Smooth muscle cell (in vitro differentiated cells): Measurements from ENCODE around the gene TNC. TPM values are rescaled to one million over a fixed set of nuclear protein-coding genes. Genes with fewer than 3 reads are reported as not detected.

Source experiments
- DNase-seq: peaks from one replicate; lab custom pipeline; 2025; ENCODE audit not compliant: unreplicated experiment; lab: John Stamatoyannopoulos, UW
- H2AFZ ChIP-seq: fragments of 200-600 bp; sonication (generic); 2 replicates; pipeline ENCODE4 v1.6.0; 2016; ENCODE audit warnings: antibody characterized with exemption, low read depth, mild to moderate bottlenecking
- H3F3A ChIP-seq: fragments of 200-600 bp; sonication (generic); 2 replicates; pipeline ENCODE4 v1.6.0; 2017; ENCODE audit warnings: antibody characterized with exemption, low read depth
- H3K27ac ChIP-seq: fragments of 200-600 bp; sonication (generic); 2 replicates; pipeline ENCODE4 v1.5.1; 2016; ENCODE audit warnings: low read depth, mild to moderate bottlenecking
- H3K27me3 ChIP-seq: fragments of 200-600 bp; sonication (generic); 2 replicates; pipeline ENCODE4 v1.6.1; 2016; ENCODE audit warnings: low read depth, mild to moderate bottlenecking
- H3K36me3 ChIP-seq: fragments of 200-600 bp; sonication (generic); 2 replicates; pipeline ENCODE4 v1.5.1; 2016; ENCODE audit warnings: low read depth
- H3K4me1 ChIP-seq: fragments of 200-600 bp; sonication (generic); 2 replicates; pipeline ENCODE4 v1.5.1; 2016; ENCODE audit warnings: low read depth
- H3K4me2 ChIP-seq: fragments of 200-600 bp; sonication (generic); 2 replicates; pipeline ENCODE4 v1.6.0; 2016; ENCODE audit warnings: mild to moderate bottlenecking
- H3K4me3 ChIP-seq: fragments of 200-600 bp; sonication (generic); 2 replicates; pipeline ENCODE4 v1.5.1; 2016; ENCODE audit warnings: mild to moderate bottlenecking
- H3K79me2 ChIP-seq: fragments of 200-600 bp; sonication (generic); 2 replicates; pipeline ENCODE4 v1.6.0; 2016; ENCODE audit warnings: low read depth, mild to moderate bottlenecking
- H3K9ac ChIP-seq: fragments of 200-600 bp; sonication (generic); 2 replicates; pipeline ENCODE4 v1.6.0; 2016; ENCODE audit warnings: low read depth
- H3K9me3 ChIP-seq: fragments of 200-600 bp; sonication (generic); replicated peaks from 2 replicates; pipeline ENCODE4 v1.5.1; 2016; ENCODE audit warnings: low read depth
- H4K20me1 ChIP-seq: fragments of 200-600 bp; sonication (generic); 2 replicates; pipeline ENCODE4 v1.6.0; 2016; ENCODE audit warnings: low read depth
- WGBS: methylation state at CpG from one replicate; pipeline ENCODE4 v1.1.7; 2016; ENCODE audit warnings: low lambda C conversion rate; 5-methylcytosine and 5-hydroxymethylcytosine counted together
- polyA plus RNA-seq: library from polyadenylated mRNA; unstranded; fragments of >200 nt; fragmentation: Nextera tagmentation; extraction: Ambion mirVana; gene quantifications from 2 replicates; pipeline ENCODE4 v1.2.1, GENCODE V29; 2016
- total RNA-seq: library from RNA; depleted of rRNA; stranded (reverse); fragments of >200 nt; gene quantifications from 2 replicates; pipeline ENCODE4 v1.2.3, GENCODE V29; 2014
- TF ChIP-seq, protein P1 (sequence below): fragments of 200-600 bp; sonication (generic); IDR thresholded peaks from 2 replicates; pipeline ENCODE4 v1.5.1; 2017; ENCODE audit warnings: borderline replicate concordance, mild to moderate bottlenecking, antibody characterized with exemption; ENCODE audit not compliant: insufficient read depth, poor library complexity, severe bottlenecking

Gene TNC
- total and polyA plus RNA-seq, 2 experiments from 2014 or later, result 567 to 581 TPM

DNA sequence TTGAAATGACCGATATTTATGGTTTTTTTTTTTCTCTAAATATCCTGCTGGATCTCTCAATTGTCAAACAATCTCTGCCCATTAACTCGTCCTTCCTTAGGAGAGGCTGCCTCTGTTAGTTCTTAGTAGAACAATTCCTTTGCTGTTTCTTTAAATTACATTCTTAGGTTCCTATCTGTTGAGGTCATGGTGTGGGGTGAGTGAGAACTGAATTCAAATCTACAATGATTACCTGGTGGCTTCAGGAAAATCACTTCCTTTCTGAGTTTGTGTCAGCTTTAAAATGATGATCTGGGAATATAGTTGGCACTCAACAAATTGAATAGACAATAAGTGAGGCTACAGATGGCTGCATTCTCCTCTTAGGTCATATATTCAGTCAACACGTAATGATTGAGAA is 105.5 kb downstream of the TNC start:
- H3K27ac ChIP-seq, result no peak overlapping the region
- no peak for DNase-seq
- no peaks in the 10 kb centered on the region for H4K20me1 ChIP-seq
- H3K4me2 ChIP-seq, result no peak overlapping the region
- no peaks in the 10 kb centered on the region for H3K36me3 ChIP-seq
- H3K4me1 ChIP-seq, result peaks cover 21% of the 10 kb centered on the region
- H2AFZ ChIP-seq, result no peak overlapping the region
- no peak overlapping the region for H3K9ac ChIP-seq
- no peak overlapping the region for H3K4me3 ChIP-seq
- H3K9me3 ChIP-seq, result no peaks in the 10 kb centered on the region
- no peaks in the 10 kb centered on the region for H3K79me2 ChIP-seq
- H3K27me3 ChIP-seq, result no peaks in the 10 kb centered on the region
- H3F3A ChIP-seq, result peaks cover 18% of the 10 kb centered on the region
- 77% methylated on average over 3 of the region's 3 CpGs for WGBS
- TF ChIP-seq, protein P1, sequence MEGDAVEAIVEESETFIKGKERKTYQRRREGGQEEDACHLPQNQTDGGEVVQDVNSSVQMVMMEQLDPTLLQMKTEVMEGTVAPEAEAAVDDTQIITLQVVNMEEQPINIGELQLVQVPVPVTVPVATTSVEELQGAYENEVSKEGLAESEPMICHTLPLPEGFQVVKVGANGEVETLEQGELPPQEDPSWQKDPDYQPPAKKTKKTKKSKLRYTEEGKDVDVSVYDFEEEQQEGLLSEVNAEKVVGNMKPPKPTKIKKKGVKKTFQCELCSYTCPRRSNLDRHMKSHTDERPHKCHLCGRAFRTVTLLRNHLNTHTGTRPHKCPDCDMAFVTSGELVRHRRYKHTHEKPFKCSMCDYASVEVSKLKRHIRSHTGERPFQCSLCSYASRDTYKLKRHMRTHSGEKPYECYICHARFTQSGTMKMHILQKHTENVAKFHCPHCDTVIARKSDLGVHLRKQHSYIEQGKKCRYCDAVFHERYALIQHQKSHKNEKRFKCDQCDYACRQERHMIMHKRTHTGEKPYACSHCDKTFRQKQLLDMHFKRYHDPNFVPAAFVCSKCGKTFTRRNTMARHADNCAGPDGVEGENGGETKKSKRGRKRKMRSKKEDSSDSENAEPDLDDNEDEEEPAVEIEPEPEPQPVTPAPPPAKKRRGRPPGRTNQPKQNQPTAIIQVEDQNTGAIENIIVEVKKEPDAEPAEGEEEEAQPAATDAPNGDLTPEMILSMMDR, result no peak

DNA sequence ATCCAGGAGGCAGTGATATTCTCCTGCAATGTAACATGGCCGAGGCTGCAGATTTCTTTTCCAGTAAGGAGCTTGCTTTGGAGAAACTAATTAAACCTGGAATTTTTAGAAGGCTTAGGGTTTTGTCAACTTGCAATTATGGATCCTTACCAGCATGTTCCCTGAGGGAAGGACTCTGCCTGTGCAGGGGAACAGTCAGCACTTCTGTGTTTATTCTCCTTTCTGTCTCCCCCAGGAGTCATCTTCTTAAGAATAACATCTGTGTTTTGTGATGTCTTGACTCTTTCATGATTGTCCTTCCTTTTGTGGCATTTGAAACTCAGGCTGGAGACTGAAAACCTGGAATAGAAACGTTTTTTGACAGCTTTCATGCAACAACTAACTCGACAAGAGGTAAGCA is 107.1 kb downstream of the TNC start:
- peak overlapping the region; percentile 5 for H2AFZ ChIP-seq
- peaks cover 19% of the 10 kb centered on the region for H3F3A ChIP-seq
- no peaks in the 10 kb centered on the region for H3K79me2 ChIP-seq
- H3K9me3 ChIP-seq, result no peaks in the 10 kb centered on the region
- H3K36me3 ChIP-seq, result no peaks in the 10 kb centered on the region
- DNase-seq, result no peak
- H3K4me1 ChIP-seq, result peaks cover 21% of the 10 kb centered on the region
- H3K27ac ChIP-seq, result peak overlapping the region; percentile 93
- 42% methylated on average over 3 of the region's 3 CpGs for WGBS
- TF ChIP-seq, protein P1, result no peak
- H3K4me2 ChIP-seq, result peak overlapping the region; percentile 79
- H3K27me3 ChIP-seq, result no peaks in the 10 kb centered on the region
- H3K4me3 ChIP-seq, result no peak overlapping the region
- no peak overlapping the region for H3K9ac ChIP-seq
- H4K20me1 ChIP-seq, result no peaks in the 10 kb centered on the region

DNA sequence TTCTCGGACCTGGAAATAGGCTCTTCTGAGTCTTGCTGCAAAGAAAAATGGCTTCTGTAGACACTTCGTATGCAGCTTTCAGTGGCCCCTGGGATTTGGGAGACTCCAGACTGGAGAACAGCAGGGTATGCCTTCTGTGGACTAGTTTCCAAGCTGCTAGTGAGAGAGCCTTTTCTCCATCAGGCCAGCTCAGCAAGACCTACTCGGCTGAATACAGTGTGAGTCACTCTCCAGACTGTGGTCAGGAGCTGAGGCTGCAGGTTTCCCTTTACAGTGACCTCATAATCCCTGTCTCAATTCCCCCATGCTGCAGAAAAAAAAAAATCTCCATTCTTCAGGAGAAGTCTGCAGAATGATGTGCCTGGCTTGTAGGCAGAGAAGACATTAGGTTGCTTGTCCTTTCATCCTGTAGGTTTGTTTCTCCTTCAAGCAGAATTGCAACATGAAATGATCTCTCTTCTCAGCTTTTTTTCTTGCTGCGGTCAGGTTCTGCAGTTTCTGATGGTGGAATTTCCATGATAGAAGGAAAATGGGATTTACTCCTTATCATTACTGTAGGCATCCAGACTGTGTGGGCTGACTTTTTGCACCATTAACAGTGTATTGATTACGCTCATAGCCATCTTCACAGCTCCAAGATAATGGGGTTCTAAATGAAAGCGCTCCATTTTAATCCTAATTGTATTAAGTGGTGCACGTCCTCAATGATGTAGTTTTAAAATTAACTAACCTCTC is 109.3 kb downstream of the TNC start:
- H3K9ac ChIP-seq, result peak overlapping the region; percentile 70
- WGBS, result 29% methylated on average over 7 of the region's 7 CpGs
- H3K27me3 ChIP-seq, result no peaks in the 10 kb centered on the region
- peak overlapping the region; percentile 79 for H3K4me2 ChIP-seq
- peak overlapping the region; percentile 93 for H3K27ac ChIP-seq
- H3K4me1 ChIP-seq, result peaks cover 21% of the 10 kb centered on the region
- no peak for DNase-seq
- H3K79me2 ChIP-seq, result no peaks in the 10 kb centered on the region
- no peaks in the 10 kb centered on the region for H3K9me3 ChIP-seq
- no peaks in the 10 kb centered on the region for H3K36me3 ChIP-seq
- TF ChIP-seq, protein P1, result no peak
- no peak overlapping the region for H2AFZ ChIP-seq
- H3K4me3 ChIP-seq, result no peak overlapping the region
- H3F3A ChIP-seq, result peaks cover 19% of the 10 kb centered on the region
- H4K20me1 ChIP-seq, result no peaks in the 10 kb centered on the region

DNA sequence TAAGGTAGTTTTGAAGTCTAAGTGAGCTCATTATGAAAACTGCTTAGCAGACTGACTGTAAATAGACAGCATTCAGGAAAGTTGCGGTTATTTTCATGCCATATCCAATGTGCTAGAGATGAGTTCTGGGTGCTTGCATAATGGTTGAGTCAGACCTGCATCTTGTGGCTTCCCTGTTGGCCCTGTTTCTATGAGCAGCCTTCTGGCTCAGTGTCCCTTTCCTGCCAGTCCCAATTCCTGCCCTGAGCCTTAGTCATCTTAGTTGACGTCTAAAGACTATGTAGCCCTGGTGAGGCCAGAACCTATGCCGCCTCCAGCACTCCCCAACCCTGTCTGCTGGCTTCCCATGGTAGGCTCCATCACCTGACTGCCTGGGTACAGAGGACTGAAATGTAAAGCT is 111.3 kb downstream of the TNC start:
- Histone ChIP-seq H3K27me3 (no peaks in the 10 kb centered on the region), H3K36me3 (no peaks in the 10 kb centered on the region), H3K4me1 (peaks cover 21% of the 10 kb centered on the region), H2AFZ (no peak overlapping the region), H4K20me1 (no peaks in the 10 kb centered on the region), H3K79me2 (no peaks in the 10 kb centered on the region), H3K4me2 (no peak overlapping the region), H3K9ac (peak overlapping the region; percentile 53), H3K27ac (peak overlapping the region; percentile 93), H3K9me3 (no peaks in the 10 kb centered on the region), H3F3A (peaks cover 19% of the 10 kb centered on the region), H3K4me3 (no peak overlapping the region)
- WGBS, result 56% methylated on average over 3 of the region's 3 CpGs
- no peak for DNase-seq
- TF ChIP-seq, protein P1, result no peak
